ENCODE results near the gene TEX13B.

- no peak for TF ChIP-seq CTCF (IDR thresholded peaks at IDR 0.05)
- no peak for TF ChIP-seq POLR2A (IDR thresholded peaks at IDR 0.05)
Measured at GRCh38 chrX:107979534-107979933, 2.6 kb downstream of the TEX13B start.

All from esophagus squamous epithelium (tissue), 4 donors.